ENCODE data around the gene ZIC1.

ZIC1 gene

DNA sequence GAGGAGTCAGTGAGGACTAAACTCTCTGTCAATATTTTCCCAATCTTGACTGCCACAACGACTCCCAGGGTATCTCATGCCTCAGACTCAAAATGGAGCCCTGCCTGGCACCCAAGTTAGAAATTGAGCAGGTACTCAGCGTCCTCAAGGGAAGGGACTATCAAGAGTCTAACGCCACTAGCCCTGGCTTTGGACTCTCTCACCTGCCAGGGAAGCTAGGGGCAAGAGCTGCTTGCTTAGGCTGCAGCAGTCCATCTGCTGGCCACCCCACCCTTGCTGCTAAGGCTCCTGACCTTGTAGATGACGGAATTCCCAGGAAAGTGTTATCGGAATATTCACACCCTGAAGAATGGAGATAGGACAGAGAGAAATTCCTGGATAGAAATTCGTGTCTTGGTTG is 35.9 kb upstream of the ZIC1 start:
- Histone ChIP-seq H3K27me3 (replicated peaks; ENCODE audit: control insufficient read depth, insufficient read depth, low read length) (peaks cover 2% of the 10 kb centered on the region), H3K4me3 (replicated peaks; ENCODE audit: low read depth, low read length) (no peak overlapping the region), H3K36me3 (ENCODE audit: control insufficient read depth, insufficient read depth, low read length) (no peaks in the 10 kb centered on the region)
- DNase-seq (ENCODE audit: extremely low read depth, insufficient read length), result no peak
- TF ChIP-seq, protein P1, sequence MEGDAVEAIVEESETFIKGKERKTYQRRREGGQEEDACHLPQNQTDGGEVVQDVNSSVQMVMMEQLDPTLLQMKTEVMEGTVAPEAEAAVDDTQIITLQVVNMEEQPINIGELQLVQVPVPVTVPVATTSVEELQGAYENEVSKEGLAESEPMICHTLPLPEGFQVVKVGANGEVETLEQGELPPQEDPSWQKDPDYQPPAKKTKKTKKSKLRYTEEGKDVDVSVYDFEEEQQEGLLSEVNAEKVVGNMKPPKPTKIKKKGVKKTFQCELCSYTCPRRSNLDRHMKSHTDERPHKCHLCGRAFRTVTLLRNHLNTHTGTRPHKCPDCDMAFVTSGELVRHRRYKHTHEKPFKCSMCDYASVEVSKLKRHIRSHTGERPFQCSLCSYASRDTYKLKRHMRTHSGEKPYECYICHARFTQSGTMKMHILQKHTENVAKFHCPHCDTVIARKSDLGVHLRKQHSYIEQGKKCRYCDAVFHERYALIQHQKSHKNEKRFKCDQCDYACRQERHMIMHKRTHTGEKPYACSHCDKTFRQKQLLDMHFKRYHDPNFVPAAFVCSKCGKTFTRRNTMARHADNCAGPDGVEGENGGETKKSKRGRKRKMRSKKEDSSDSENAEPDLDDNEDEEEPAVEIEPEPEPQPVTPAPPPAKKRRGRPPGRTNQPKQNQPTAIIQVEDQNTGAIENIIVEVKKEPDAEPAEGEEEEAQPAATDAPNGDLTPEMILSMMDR (IDR thresholded peaks at IDR 0.05; ENCODE audit: insufficient read depth, low read length, poor library complexity, severe bottlenecking), result no peak

DNA sequence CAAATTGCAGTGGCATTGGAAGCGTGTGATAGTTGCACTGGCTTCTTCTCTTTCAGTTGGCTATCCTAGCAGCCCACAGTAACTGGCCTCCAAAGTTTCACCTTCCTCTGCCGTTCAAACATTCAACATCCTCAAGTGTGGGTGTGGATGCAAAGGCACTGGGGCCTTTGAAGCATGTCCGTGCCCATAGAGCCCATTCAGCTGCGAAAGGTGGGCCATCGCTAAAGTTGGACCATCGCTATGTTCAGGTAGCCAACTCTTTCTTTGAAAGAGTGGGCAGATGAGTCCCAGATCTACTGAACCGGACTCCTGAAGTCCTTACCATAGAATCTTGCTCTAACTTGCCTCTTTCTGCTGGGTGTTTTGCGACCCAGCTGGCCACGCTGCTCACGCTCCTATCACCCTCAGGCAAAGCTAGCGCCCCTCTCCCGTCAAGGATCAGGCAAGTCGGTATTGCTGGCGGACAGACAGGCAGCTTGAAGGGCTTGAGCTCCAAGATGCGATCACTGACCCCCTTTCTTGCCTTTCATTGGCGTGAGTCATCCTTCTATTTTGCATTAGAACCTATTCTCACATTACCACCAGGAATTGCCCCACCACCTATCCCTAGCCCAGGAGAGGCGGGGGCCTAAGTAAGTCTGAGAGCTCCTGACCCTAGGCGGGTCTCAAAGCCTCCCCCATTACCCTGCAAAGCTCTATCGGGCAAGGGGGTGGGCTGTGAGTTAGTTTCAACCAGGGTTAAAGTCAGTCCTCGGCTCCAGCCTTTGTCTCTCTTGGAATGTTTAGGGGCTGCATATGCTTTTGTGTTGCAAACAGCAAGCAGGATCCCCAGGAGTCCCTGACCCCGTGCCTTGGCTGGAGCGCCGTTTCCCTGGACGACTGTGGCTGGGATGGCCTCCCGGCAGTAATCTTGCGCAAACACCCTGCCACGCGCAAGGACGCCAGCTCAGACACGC is 31.5 kb upstream of the ZIC1 start:
- H3K4me3 ChIP-seq (replicated peaks; ENCODE audit: low read depth, low read length), result no peak overlapping the region
- H3K36me3 ChIP-seq (ENCODE audit: control insufficient read depth, insufficient read depth, low read length), result no peaks in the 10 kb centered on the region
- DNase-seq (ENCODE audit: extremely low read depth, insufficient read length), result no peak
- TF ChIP-seq, protein P1 (IDR thresholded peaks at IDR 0.05; ENCODE audit: insufficient read depth, low read length, poor library complexity, severe bottlenecking), result no peak
- peaks cover 2% of the 10 kb centered on the region for H3K27me3 ChIP-seq (replicated peaks; ENCODE audit: control insufficient read depth, insufficient read depth, low read length)

DNA sequence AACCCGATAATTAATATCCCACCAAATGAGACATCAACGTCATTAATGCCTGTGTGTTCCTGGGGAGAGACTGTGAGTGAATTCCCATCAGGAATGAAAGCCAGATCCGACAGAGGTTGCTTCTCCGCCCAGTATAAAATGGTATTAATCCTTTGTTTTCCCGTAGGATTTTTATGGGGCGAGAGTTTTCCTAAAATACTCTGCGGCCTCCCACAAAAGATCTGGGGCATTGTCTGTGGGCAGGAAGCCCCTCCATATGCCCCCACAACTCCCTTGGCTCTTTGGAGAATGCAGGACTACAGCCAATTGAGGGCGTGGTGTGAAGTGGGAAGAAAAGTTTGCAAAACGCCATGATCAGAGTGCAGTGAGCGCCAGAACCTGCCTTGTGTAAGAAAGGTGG is 29.5 kb upstream of the ZIC1 start:
- DNase-seq (ENCODE audit: extremely low read depth, insufficient read length), result no peak
- no peak overlapping the region for H3K4me3 ChIP-seq (replicated peaks; ENCODE audit: low read depth, low read length)
- no peaks in the 10 kb centered on the region for H3K36me3 ChIP-seq (ENCODE audit: control insufficient read depth, insufficient read depth, low read length)
- TF ChIP-seq, protein P1 (IDR thresholded peaks at IDR 0.05; ENCODE audit: insufficient read depth, low read length, poor library complexity, severe bottlenecking), result no peak
- H3K27me3 ChIP-seq (replicated peaks; ENCODE audit: control insufficient read depth, insufficient read depth, low read length), result no peaks in the 10 kb centered on the region

DNA sequence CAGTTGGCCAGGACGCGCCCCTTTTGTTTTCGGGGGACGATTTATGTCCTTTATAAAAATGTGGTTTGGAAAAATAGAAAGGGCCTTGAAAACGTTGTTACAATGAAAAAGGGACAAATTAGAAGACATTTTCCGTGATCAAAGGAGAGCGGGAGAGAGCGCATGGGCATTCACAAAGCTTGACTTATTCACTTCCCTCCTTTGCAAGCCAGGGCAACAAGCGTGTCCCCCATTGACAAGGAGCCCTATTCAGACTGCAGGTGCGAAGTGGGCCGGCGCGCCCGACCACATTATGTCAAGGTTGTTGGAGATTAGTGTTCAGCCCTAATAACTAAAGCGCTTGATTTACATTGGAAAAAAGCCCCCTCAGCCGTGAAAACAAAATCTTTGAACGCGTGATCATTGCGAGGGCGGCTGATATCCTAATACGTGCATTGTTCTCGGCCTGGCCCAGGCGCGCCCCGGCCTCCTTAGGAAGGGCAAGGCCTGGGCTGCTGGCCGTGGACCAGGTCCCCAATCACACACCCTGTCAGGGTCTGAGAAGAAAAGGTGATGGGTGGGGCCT is 28.7 kb upstream of the ZIC1 start:
- Histone ChIP-seq H3K27me3 (replicated peaks; ENCODE audit: control insufficient read depth, insufficient read depth, low read length) (no peaks in the 10 kb centered on the region), H3K4me3 (replicated peaks; ENCODE audit: low read depth, low read length) (no peak overlapping the region), H3K36me3 (ENCODE audit: control insufficient read depth, insufficient read depth, low read length) (no peaks in the 10 kb centered on the region)
- TF ChIP-seq, protein P1 (IDR thresholded peaks at IDR 0.05; ENCODE audit: insufficient read depth, low read length, poor library complexity, severe bottlenecking), result no peak
- no peak for DNase-seq (ENCODE audit: extremely low read depth, insufficient read length)

DNA sequence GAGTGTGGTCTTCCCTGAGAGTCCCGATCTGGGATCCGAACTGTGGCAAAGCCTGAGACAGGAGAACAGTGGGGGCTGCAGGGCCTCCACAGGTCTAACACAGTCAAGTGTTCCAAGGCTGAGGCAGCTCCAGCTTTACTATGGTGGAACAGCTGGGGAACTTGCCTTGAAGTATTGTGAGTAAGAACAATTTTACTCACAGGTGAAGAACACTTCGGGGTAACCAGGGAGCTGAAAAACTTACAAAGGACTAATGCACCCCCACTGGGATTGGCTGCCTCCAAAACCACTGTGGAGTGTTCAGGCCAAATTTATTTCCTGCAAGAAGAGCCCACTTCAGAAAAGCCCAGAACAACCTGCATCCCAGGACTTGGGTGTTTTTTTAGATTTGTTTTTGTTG is 28.2 kb upstream of the ZIC1 start:
- H3K27me3 ChIP-seq (replicated peaks; ENCODE audit: control insufficient read depth, insufficient read depth, low read length), result no peaks in the 10 kb centered on the region
- TF ChIP-seq, protein P1 (IDR thresholded peaks at IDR 0.05; ENCODE audit: insufficient read depth, low read length, poor library complexity, severe bottlenecking), result no peak
- no peak for DNase-seq (ENCODE audit: extremely low read depth, insufficient read length)
- no peaks in the 10 kb centered on the region for H3K36me3 ChIP-seq (ENCODE audit: control insufficient read depth, insufficient read depth, low read length)
- H3K4me3 ChIP-seq (replicated peaks; ENCODE audit: low read depth, low read length), result no peak overlapping the region

Measured in GM06990 (cell line).